HG02981 (cell line): ENCODE measurements around the gene PADI3.

Source experiments
- ATAC-seq: cut with Tn5 transposase; IDR thresholded peaks from one replicate; pipeline ENCODE4 v1.9.1; 2021; ENCODE audit warnings: mild to moderate bottlenecking, moderate library complexity; ENCODE audit not compliant: unreplicated experiment

Gene PADI3

DNA sequence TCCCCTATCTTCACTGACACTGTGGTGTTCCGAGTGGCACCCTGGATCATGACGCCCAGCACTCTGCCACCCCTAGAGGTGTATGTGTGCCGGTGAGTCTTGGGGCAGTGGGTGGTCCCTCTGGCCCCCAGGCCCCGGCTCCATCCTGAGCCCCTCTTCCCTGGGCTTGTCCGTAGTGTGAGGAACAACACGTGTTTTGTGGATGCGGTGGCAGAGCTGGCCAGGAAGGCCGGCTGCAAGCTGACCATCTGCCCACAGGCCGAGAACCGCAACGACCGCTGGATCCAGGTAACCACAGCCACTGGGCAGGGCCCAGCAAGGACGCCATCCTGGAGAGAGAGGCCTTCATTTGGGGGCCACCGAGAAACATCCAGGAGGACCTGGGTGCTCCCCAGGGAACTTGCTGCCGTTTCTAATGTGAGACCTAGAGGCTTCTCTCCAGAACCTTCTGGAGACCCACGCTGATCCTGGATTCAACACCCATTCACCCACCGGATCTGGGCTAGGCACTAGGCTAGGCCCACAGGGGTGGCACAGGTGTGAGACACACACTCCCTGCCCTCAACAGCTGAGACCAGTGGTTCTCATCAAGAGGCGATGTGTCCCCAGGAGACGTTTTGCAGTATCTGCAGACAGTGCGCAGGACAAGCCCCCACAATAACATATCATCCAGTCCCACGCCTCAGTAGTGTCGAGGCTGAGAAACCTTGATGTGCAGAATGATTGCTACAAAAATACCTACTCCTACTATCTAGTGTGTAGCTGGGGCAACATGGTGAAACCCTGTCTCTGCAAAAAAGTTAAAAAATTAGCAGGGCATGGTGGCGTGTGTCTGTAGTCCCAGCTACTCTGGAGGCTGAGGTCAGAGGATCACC is 22.2 kb downstream of the PADI3 start:
- ATAC-seq = no peak

DNA sequence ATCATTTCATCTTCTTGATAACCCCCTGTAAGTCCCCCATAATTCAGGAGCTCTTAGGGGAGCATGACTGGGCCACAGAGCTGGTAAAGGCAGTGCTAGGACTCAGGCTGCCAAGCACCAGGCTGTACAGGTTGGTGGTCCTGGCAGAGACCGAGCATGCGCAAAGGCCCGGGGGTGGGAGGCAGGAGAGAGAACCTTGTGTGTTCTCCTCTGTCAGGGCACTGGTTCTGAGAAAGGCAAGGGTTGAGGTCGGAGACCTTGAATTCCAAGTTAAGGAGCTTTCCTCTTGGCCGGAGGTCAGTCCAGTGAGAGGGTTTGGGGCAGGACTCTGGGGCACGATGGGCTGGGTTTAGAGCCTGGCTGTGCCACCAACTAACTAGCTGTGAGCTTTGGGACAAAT is 23.2 kb downstream of the PADI3 start:
- no peak for ATAC-seq

DNA sequence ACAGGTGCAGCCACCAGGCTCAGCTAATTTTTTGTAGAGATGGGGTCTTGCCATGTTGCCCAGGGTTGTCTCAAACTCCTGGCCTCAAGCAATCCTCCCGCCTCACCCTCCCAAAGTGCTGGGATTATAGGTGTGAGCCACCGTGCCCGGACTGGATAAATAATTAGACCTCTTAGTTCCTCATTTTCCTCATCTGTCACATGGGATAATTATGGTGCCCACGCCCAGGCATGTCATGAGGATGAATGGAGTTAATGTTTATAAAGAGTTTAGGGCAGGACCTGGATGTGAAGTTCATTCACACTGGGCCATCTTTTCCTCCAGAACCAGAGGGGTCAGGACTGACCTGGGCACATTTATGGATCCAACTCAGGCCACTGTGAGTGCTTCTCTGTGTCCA is 23.7 kb downstream of the PADI3 start:
- no peak for ATAC-seq

DNA sequence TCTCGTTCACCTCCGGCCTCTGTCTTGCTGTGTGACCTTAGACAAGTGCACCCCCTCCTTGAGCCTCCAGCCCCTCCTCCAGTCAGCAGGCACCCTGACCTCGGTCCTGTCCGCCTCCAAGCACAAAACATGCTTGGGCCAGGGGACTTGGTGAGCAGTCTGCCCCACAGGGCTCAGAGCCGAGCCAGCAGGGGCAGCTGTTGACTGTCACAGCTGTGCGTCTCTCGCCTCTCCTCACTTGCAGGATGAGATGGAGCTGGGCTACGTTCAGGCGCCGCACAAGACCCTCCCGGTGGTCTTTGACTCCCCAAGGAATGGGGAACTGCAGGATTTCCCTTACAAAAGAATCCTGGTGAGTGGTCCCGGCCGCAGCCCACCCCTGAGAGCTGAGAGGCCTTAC is 24.2 kb downstream of the PADI3 start:
- ATAC-seq = no peak

DNA sequence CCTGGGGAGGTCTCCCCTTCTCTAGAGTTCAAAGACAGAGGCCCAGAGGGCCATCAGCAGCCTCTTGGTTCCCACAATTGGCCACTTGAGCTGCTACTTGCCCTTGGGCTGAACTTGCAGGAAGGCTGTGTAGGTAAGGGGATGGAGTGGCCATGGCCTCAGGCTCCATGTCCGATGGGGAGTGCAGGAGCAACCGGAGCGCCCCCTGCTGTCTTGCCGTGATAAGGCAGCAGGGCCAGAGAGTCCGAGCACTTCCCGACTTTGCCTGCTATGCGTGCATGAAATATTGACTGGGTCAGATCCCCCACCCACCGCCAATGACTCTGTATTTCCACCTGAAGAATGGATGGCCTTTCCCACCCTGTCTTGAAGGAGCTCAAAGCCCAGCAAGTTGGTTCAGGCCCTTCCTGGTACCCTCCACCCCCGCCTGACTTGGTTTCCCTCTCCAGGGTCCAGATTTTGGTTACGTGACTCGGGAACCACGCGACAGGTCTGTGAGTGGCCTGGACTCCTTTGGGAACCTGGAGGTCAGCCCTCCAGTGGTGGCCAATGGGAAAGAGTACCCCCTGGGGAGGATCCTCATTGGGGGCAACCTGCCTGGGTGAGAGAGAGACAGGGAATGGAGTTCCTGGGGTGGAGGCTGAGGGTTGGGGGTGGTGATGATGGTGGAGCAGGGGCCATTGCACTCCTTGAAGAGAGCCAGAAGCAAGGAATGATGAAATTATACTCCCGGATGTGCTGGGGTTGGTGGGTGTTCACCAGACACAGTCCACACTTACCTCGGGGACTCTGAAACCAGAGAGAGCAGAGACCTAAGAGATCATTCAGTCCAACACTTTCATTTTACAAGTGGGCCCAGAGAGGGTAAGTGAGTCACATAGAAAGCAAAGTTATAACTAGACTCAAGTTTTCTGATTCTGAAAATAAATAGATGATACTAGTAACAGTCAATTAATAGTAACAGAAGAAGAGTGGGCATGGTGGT is 25.6 kb downstream of the PADI3 start:
- no peak for ATAC-seq

DNA sequence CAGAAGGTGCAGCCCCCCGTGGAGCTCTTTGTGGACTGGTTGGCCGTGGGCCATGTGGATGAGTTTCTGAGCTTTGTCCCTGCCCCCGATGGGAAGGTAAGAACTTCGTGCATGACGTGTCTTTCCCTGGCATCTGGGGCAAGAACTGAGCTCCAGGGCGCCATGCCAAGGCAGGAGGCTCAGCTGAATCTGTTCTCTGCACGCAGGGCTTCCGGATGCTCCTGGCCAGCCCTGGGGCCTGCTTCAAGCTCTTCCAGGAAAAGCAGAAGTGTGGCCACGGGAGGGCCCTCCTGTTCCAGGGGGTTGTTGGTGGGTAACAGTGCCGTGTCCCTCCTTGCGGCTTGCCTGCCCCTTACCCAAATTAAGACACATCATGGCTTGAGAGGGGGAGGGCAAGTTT is 27.7 kb downstream of the PADI3 start:
- no peak for ATAC-seq

DNA sequence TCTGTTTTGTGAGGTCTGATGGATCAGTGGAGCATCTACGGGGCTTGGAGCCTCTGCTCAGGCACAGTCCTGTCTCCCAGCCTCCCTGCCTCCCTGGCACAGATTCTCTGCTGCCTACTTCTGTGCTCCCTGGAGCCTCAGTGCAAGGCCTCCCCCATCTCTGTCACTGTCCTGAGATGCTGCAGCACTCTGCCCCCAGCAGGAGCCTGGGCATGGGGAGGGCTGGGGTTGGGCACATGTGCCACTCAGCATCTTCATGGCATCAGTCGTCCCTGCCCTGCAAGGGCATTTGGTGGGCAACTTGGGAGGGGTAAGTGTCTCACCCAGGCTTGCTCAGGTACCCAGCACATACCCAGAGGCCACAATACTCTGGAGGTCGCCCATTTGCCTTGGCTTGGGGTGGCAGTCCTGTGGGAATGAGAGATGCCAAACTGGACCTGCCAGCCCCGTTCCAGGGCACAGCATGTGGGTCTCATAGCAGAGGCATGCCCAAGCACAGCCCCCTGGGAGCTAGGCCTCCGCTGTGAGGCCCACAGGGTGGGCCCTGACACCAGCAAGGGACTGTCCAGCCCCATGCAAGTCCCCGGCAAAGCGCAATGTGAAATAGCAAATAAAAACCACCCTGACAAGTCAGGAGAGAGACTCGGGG is 28.7 kb downstream of the PADI3 start:
- no peak for ATAC-seq

GRCh38 chr1:17278996-17279830 is 30.3 kb downstream of the PADI3 start:
- no peak for ATAC-seq

- ATAC-seq = no peak
These were observed 31.5 kb downstream of the PADI3 start for GRCh38 chr1:17280436-17280835.

DNA sequence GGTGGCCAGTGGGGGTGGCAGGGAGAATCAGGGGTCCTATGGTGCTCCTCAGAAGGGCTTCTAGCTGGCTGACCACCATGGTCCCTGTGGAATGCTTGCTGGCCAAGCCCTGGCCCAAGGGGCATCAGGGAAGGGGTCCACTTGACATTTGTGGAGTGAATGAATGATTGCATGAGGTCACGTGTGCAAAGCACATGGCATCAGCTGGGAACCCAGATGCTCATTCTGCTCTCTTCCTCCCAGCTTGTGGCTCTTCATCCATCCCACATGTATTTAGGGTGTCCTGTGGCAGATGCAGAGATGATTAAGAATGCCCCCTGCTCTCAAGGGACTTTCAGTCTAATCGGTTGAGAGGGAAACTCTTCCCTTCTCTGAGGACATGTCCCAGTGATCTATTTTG is 32.0 kb downstream of the PADI3 start:
- no peak for ATAC-seq

DNA sequence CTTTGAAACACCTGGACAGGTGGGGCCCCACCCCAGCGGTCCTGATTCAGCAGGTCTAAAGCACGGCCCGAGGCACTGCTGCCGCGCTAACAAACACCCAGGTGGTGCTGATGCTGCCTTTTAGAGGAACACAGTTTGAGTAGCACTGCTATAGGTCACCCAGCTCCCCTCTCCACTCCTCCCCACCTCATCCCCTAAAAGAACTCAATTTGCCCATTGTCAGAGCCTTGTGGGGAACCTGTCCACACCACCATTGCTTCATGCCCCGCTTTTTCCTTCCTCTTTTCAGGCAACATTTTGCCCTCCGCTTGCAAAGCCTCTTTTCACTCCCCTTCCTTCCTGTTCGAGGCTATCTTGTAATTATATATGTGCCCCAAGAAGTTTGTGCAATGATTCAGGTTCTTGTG is 32.9 kb downstream of the PADI3 start:
- ATAC-seq = no peak

DNA sequence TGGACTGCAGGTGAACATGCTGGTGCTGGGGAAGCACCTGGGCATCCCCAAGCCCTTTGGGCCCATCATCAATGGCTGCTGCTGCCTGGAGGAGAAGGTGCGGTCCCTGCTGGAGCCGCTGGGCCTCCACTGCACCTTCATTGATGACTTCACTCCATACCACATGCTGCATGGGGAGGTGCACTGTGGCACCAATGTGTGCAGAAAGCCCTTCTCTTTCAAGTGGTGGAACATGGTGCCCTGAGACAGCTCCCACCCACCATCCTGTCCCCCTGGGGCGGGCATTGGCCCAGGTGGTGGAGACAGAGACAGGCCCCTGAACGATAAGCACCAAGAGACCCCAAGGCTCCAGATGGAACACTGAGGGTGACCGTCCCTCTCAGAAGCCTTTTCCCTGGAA is 33.9 kb downstream of the PADI3 start:
- ATAC-seq = no peak

DNA sequence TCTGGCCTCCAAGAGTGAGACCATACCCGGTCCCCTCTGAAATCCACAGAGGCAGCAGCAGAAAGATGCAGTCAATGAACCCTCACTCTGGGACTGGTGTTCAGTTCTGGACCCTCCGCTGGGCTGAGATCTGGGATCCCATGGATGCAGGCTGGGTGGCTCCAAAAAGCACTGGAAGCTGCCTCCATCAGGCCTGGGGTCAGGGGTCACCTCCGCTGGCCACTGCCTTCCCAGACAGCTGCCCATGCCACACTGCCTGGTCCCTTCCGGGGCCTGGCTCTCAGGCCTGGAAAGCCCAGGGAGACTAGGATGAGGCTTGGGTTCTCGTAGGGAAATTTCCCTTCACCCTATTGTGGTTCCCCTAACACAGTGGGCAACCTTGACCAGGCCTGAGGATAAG is 37.7 kb downstream of the PADI3 start:
- ATAC-seq = no peak

GRCh38 chr1:17287130-17287776 is 38.4 kb downstream of the PADI3 start:
- no peak for ATAC-seq

DNA sequence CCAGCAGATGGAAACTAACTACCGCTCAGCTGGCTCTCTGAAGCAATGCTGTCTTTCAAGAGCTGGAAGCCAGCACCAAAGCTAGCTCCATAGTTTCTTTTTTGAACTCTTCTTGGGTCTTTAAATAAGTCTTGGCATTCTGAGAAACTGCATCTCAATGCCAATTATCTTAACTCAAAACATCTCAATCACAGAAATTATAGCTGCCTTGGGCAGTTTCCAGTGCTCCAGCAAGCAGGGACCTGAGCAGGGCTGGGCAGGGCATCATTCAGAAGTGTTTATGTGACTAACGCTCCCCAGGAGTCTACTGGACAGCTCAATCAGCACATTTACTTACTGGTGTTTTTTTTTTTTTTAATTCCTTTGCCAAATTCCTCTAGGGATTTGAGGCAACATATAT is 40.8 kb downstream of the PADI3 start:
- ATAC-seq = no peak

DNA sequence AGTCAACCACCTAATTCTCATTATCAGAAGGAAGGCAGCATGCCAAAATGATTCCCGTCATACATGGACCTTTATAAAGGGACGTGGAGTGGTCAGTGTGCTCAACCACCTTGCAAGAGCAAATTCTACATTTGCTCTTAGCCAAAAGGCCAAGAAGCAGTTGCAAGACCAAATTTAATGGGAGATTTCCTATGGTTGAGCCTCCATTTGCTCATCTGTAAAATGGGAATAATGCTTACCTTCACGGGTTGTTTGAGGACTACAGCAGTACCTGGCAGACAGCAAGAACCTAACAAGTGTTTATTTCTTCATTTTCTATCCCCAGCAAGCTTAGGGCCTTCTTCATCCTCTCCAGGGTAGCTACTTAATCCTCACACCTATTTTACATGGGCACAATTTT is 41.7 kb downstream of the PADI3 start:
- no peak for ATAC-seq

DNA sequence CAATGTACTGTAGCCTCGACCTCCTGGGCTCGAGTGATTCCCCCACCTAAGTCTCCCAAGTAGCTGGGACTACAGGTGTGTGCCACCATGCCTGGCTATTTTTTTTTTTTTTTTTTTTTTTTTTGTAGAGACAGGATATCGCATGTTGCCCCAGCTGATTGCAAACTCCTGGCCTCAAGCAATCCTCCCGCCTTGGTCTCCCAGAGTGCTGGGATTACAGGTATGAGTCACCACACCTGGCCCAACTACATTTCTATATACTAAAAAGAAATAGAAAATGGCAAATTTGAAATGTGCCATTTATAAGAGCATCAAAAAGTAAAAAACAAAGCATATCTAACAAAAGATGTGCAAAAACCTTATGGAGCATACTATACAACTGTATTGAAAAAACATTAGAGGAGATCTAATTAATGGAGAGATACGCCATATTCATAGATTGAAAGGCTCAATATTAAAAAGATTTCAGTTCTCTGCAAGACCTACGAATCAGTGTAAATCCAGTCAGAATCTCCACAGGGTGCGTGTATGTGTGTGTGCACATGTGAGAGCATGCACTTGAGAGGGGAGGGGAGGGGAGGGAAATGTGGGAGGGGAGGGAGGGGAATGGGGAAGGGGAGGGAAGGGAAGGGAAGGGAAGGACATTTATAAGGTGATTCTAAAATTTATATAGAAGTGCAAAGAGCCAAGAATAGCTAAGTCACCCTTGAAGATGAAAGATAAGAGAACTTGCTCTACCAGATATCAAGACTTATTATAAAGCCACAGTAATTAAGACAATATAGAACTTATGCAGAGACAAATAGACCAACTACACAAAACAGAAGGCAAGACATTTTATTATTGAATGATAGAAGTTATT is 43.6 kb downstream of the PADI3 start:
- no peak for ATAC-seq

- ATAC-seq = no peak
These were observed 45.0 kb downstream of the PADI3 start for GRCh38 chr1:17293681-17294425.
